ENCODE measurements around the gene ATP1B1. TPM values are rescaled to one million over a fixed set of nuclear protein-coding genes. Genes with fewer than 3 reads are reported as not detected.

The ATP1B1 gene
- total and polyA plus RNA-seq, 2 of the 13 experiments (the other 11 are each of a cell fraction or from before 2014, with no cell fraction given) = 134 to 135 TPM

DNA sequence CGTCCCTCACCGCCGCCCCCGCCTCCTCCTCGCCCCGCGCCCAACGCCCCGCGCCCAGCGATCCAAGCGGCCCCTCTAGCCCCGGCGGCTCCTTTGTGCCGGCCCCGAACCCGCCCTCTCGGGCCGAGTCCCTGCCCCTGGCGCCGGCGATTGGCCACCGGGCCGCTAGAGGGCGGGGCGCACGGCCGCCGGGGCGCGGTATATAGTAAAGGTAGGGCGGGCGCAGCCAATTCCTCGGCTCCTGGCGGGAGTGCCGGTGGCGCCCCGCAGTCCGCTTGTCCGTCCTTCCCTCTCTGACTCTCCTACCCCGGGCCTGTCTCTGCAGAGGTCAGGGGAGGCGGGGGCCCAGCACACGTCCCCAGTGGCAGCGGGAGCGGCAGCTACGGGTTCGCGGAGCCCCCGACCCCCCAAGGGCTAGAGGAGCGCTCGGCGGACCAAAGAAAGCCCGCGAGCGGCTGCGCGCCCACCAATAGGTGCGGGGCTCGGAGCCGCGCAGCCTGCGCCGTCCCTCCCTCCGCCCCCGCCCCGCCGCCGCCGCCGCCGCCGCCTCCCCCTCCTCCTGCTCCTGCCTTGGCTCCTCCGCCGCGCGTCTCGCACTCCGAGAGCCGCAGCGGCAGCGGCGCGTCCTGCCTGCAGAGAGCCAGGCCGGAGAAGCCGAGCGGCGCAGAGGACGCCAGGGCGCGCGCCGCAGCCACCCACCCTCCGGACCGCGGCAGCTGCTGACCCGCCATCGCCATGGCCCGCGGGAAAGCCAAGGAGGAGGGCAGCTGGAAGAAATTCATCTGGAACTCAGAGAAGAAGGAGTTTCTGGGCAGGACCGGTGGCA, at the start of gene ATP1B1 (continued):
- TF ChIP-seq, protein P1, sequence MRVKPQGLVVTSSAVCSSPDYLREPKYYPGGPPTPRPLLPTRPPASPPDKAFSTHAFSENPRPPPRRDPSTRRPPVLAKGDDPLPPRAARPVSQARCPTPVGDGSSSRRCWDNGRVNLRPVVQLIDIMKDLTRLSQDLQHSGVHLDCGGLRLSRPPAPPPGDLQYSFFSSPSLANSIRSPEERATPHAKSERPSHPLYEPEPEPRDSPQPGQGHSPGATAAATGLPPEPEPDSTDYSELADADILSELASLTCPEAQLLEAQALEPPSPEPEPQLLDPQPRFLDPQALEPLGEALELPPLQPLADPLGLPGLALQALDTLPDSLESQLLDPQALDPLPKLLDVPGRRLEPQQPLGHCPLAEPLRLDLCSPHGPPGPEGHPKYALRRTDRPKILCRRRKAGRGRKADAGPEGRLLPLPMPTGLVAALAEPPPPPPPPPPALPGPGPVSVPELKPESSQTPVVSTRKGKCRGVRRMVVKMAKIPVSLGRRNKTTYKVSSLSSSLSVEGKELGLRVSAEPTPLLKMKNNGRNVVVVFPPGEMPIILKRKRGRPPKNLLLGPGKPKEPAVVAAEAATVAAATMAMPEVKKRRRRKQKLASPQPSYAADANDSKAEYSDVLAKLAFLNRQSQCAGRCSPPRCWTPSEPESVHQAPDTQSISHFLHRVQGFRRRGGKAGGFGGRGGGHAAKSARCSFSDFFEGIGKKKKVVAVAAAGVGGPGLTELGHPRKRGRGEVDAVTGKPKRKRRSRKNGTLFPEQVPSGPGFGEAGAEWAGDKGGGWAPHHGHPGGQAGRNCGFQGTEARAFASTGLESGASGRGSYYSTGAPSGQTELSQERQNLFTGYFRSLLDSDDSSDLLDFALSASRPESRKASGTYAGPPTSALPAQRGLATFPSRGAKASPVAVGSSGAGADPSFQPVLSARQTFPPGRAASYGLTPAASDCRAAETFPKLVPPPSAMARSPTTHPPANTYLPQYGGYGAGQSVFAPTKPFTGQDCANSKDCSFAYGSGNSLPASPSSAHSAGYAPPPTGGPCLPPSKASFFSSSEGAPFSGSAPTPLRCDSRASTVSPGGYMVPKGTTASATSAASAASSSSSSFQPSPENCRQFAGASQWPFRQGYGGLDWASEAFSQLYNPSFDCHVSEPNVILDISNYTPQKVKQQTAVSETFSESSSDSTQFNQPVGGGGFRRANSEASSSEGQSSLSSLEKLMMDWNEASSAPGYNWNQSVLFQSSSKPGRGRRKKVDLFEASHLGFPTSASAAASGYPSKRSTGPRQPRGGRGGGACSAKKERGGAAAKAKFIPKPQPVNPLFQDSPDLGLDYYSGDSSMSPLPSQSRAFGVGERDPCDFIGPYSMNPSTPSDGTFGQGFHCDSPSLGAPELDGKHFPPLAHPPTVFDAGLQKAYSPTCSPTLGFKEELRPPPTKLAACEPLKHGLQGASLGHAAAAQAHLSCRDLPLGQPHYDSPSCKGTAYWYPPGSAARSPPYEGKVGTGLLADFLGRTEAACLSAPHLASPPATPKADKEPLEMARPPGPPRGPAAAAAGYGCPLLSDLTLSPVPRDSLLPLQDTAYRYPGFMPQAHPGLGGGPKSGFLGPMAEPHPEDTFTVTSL (CRISPR knock-in tag; IDR thresholded peaks at IDR 0.05; ENCODE audit: borderline replicate concordance) = no peak
- TF ChIP-seq KLF11 (CRISPR knock-in tag; IDR thresholded peaks at IDR 0.05) (no peak; the same call in 1 of the 2 replicates), NFRKB (IDR thresholded peaks at IDR 0.05) (no peak), RBFOX2 (IDR thresholded peaks at IDR 0.05; ENCODE audit: low read depth, low read length) (peak; percentile 95), ZNF264 (CRISPR knock-in tag; IDR thresholded peaks at IDR 0.05) (no peak), ZFP62 (CRISPR knock-in tag; IDR thresholded peaks at IDR 0.05) (no peak), ELF3 (CRISPR knock-in tag; IDR thresholded peaks at IDR 0.05) (no peak), KAT2B (IDR thresholded peaks at IDR 0.05; ENCODE audit: borderline replicate concordance, low read depth, low read length) (no peak), ATM (IDR thresholded peaks at IDR 0.05; ENCODE audit: borderline replicate concordance) (no peak), BRCA1 (CRISPR knock-in tag; IDR thresholded peaks at IDR 0.05) (peak; percentile 77; the same call in 1 of the 2 replicates), CAMTA2 (CRISPR knock-in tag; IDR thresholded peaks at IDR 0.05; ENCODE audit: borderline replicate concordance) (no peak), ZNF556 (CRISPR knock-in tag; IDR thresholded peaks at IDR 0.05; ENCODE audit: borderline replicate concordance) (no peak), MYNN (CRISPR knock-in tag; IDR thresholded peaks at IDR 0.05; ENCODE audit: low read depth) (no peak), SRSF4 (IDR thresholded peaks at IDR 0.05; ENCODE audit: low read depth, low read length, poor library complexity, severe bottlenecking) (peak; percentile 82), ZNF460 (CRISPR knock-in tag; IDR thresholded peaks at IDR 0.05; ENCODE audit: borderline replicate concordance) (no peak), ZBTB7B (CRISPR knock-in tag; IDR thresholded peaks at IDR 0.05) (no peak)
- TF ChIP-seq, protein P2, sequence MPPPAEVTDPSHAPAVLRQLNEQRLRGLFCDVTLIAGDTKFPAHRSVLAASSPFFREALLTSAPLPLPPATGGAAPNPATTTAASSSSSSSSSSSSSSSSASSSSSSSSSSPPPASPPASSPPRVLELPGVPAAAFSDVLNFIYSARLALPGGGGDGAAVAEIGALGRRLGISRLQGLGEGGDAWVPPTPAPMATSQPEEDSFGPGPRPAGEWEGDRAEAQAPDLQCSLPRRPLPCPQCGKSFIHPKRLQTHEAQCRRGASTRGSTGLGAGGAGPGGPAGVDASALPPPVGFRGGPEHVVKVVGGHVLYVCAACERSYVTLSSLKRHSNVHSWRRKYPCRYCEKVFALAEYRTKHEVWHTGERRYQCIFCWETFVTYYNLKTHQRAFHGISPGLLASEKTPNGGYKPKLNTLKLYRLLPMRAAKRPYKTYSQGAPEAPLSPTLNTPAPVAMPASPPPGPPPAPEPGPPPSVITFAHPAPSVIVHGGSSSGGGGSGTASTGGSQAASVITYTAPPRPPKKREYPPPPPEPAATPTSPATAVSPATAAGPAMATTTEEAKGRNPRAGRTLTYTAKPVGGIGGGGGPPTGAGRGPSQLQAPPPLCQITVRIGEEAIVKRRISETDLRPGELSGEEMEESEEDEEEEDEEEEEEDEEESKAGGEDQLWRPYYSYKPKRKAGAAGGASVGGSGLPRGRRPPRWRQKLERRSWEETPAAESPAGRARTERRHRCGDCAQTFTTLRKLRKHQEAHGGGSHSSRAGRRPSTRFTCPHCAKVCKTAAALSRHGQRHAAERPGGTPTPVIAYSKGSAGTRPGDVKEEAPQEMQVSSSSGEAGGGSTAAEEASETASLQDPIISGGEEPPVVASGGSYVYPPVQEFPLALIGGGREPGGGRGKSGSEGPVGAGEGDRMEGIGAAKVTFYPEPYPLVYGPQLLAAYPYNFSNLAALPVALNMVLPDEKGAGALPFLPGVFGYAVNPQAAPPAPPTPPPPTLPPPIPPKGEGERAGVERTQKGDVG (CRISPR knock-in tag; IDR thresholded peaks at IDR 0.05; ENCODE audit: borderline replicate concordance) = no peak
- TF ChIP-seq, protein P3, sequence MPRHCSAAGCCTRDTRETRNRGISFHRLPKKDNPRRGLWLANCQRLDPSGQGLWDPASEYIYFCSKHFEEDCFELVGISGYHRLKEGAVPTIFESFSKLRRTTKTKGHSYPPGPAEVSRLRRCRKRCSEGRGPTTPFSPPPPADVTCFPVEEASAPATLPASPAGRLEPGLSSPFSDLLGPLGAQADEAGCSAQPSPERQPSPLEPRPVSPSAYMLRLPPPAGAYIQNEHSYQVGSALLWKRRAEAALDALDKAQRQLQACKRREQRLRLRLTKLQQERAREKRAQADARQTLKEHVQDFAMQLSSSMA (CRISPR knock-in tag; IDR thresholded peaks at IDR 0.05) = 0 out of 2 replicates have a peak, but pooled peaks have one; percentile 20
- TF ChIP-seq, protein P4, sequence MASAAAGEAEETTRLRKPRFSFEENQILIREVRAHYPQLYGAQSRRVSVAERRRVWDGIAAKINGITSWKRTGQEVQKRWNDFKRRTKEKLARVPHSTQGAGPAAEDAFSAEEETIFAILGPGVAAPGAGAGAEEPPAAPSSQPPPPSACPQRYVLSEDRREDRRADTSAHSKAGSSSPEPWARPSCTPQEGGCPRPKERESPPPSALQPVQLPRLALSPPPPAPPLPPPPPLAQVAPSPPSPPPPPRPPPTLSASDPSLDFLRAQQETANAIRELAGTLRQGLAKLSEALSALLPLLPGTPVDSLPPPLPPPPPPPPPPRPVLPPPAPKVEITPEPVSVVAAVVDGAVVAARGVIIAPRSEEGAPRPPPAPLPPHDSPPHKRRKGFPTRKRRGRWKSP (CRISPR knock-in tag; IDR thresholded peaks at IDR 0.05) = no peak; the same call in 1 of the 2 replicates
